ENCODE measurements around the gene PPIF.

DNA sequence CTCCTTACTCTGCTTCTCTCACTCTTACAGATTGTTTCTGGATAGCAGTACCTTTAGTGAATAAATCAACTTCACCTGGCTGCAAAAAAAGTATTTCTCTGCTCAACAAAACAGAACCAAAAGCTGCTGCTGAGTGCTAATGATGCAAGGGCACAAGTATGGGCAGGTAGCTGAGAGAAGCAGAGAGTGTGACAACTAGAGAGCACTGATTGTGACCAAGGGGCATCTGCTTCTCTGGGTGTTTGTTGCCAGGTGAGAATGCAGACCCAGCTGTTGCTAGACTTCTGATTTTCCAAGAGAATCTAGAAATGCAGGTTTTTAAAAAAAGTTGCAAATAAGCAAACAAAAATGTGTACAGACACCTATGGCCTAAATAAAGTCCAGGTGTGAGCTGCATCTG, 25.3 kb upstream of the PPIF start:
- TF ChIP-seq, protein P1, sequence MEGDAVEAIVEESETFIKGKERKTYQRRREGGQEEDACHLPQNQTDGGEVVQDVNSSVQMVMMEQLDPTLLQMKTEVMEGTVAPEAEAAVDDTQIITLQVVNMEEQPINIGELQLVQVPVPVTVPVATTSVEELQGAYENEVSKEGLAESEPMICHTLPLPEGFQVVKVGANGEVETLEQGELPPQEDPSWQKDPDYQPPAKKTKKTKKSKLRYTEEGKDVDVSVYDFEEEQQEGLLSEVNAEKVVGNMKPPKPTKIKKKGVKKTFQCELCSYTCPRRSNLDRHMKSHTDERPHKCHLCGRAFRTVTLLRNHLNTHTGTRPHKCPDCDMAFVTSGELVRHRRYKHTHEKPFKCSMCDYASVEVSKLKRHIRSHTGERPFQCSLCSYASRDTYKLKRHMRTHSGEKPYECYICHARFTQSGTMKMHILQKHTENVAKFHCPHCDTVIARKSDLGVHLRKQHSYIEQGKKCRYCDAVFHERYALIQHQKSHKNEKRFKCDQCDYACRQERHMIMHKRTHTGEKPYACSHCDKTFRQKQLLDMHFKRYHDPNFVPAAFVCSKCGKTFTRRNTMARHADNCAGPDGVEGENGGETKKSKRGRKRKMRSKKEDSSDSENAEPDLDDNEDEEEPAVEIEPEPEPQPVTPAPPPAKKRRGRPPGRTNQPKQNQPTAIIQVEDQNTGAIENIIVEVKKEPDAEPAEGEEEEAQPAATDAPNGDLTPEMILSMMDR (conservative IDR thresholded peaks at IDR 0.05) = no peak
- TF ChIP-seq EZH2 (IDR thresholded peaks at IDR 0.05; ENCODE audit: low read depth) = no peak
